ENCODE measurements around the gene CD47. TPM values are rescaled to one million over a fixed set of nuclear protein-coding genes. Genes with fewer than 3 reads are reported as not detected.

CD47 gene
- total and polyA plus RNA-seq, 9 donors = 24.1 to 148 (median 55.8) TPM

DNA sequence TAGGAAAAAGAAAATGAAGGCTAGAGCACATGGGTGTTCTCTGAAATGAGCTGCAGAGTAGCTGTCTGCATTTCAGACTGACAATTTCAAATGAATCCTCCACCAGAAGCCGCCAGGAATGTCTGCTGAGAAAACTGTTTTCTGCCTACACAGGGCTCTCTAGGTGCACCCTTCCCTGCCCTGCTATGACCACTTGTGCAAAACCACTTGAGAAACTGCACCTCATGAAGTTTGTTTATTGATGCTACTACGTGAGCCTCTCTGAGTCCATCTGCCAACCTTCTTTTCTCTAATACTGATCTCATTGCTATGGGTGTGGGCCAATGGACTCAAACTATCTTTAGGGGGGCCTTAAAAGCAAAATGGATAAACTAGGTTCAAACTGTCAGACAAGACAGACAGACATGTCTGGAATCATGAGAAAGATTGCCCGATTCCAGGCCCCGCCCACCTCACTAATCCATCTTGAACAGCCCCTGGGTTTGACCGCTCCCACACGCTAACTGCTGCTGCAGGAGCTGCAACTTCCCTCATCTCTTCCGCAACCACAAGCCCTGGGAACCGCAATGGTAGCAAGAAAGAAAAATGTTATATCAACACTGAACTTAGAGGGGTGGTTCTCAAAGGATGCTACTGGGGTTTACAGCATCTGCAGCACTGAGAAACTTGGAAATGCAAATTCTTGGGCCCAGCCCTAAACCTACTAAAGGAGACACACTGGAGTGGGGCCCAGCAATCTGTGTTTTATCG lies 9.0 kb upstream of the CD47 start:
- Histone ChIP-seq H3K4me1 (ENCODE audit: insufficient read depth) (no peaks in the 10 kb centered on the region), H3K9me3 (no peaks in the 10 kb centered on the region), H3K4me3 (no peak overlapping the region), H3K36me3 (no peaks in the 10 kb centered on the region), H3K27ac (no peak overlapping the region), H3K27me3 (no peaks in the 10 kb centered on the region)
- intact Hi-C loops (cut with DNase I) = no loop called here
- TF ChIP-seq EP300 (IDR thresholded peaks at IDR 0.05) = no peak
- no peak for TF ChIP-seq POLR2A (IDR thresholded peaks at IDR 0.05)
- TF ChIP-seq, protein P1, sequence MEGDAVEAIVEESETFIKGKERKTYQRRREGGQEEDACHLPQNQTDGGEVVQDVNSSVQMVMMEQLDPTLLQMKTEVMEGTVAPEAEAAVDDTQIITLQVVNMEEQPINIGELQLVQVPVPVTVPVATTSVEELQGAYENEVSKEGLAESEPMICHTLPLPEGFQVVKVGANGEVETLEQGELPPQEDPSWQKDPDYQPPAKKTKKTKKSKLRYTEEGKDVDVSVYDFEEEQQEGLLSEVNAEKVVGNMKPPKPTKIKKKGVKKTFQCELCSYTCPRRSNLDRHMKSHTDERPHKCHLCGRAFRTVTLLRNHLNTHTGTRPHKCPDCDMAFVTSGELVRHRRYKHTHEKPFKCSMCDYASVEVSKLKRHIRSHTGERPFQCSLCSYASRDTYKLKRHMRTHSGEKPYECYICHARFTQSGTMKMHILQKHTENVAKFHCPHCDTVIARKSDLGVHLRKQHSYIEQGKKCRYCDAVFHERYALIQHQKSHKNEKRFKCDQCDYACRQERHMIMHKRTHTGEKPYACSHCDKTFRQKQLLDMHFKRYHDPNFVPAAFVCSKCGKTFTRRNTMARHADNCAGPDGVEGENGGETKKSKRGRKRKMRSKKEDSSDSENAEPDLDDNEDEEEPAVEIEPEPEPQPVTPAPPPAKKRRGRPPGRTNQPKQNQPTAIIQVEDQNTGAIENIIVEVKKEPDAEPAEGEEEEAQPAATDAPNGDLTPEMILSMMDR (IDR thresholded peaks at IDR 0.05) = no peak
- DNase-seq = no peak
- 84 to 90% (median 89%) methylated on average over 9 of the region's 9 CpGs for WGBS, 3 donors

DNA sequence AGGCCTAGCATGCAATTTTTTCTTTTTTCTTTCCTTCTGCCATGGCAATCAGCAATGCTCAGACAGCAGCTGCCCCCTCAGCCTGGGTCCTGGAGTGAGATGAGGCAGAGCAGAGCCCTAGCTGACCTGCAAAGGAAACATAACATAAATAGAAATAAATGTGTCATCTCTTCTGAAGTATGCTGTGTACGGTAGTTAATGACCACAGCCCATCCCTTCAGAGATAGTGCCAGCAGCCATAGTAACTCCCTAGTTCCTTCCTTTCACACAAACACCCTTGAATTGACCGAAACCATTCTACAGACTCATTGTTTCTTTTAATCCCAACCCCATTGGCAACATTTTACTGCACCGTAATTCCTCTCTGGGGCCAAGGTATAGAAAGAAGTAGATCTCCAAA lies 8.4 kb upstream of the CD47 start:
- Histone ChIP-seq H3K4me1 (ENCODE audit: insufficient read depth) (no peaks in the 10 kb centered on the region), H3K36me3 (no peaks in the 10 kb centered on the region), H3K27ac (no peak overlapping the region), H3K27me3 (no peaks in the 10 kb centered on the region), H3K9me3 (no peaks in the 10 kb centered on the region), H3K4me3 (no peak overlapping the region)
- intact Hi-C loops (cut with DNase I) = no loop called here
- TF ChIP-seq, protein P1 (IDR thresholded peaks at IDR 0.05) = no peak
- TF ChIP-seq EP300 (IDR thresholded peaks at IDR 0.05) (no peak), POLR2A (IDR thresholded peaks at IDR 0.05) (no peak)
- WGBS, 3 donors = 64 to 67% (median 64%) methylated on average over 3 of the region's 3 CpGs
- DNase-seq = no peak

DNA sequence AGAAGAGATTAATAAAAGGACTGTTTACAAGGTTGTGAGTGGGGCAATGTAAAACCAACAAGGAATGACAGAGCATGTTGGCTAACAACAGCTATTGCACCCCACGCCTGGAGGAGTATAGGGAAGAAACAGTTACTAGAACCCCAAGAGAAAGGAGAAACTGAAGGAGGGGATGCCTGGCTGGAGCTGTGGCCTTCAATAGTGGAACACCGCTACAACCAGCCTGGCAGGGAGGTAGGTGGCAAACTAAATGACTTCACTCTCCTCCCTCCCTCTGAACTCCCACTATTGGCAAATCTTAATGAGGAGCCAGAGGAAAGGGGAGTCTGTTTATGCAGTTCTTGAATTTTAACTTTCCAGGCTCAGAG lies 7.2 kb upstream of the CD47 start:
- H3K4me1 ChIP-seq (ENCODE audit: insufficient read depth) = no peaks in the 10 kb centered on the region
- DNase-seq = no peak
- intact Hi-C loops (cut with DNase I) = no loop called here
- H3K9me3 ChIP-seq = no peaks in the 10 kb centered on the region
- H3K27me3 ChIP-seq = no peaks in the 10 kb centered on the region
- TF ChIP-seq, protein P1 (IDR thresholded peaks at IDR 0.05) = no peak
- TF ChIP-seq POLR2A (IDR thresholded peaks at IDR 0.05) (no peak), EP300 (IDR thresholded peaks at IDR 0.05) (no peak)
- H3K36me3 ChIP-seq = no peaks in the 10 kb centered on the region
- WGBS, 3 donors = 87 to 93% (median 90%) methylated on average over 2 of the region's 2 CpGs
- H3K27ac ChIP-seq = no peak overlapping the region
- H3K4me3 ChIP-seq = no peak overlapping the region

DNA sequence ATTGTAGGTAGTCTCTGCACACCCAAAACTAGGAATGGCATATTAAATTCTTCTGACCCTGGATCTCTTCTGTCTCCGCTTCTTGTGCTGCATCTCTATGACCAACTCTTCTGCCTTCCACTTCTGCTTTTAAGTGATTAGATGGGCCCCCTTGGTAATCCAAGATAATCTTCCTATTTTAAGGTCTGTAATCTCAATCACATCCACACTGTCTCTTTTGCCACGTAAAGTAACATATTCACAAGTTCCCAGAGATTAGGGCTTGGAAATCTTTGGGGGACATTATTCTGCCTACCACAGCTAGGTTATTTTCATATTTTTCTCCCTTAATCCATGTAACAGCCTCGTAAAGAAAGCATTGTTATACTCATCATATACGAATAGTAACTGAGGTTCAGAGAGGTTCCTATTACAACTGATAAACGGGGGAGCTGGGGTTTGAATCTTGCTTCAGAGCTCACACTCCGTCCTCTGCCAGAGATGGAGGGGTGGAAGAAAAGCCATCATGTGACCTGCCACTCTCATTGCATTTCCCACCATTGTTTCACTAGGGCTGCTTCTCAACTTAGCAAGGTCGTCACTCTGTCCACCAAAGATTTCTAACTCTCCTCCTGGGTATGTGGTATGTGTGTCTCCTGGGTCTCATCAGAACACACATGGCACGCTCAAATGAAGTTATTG lies 6.6 kb upstream of the CD47 start:
- no peak for DNase-seq
- no peak overlapping the region for H3K27ac ChIP-seq
- TF ChIP-seq, protein P1 (IDR thresholded peaks at IDR 0.05) = no peak
- TF ChIP-seq EP300 (IDR thresholded peaks at IDR 0.05) (no peak), POLR2A (IDR thresholded peaks at IDR 0.05) (no peak)
- no peaks in the 10 kb centered on the region for H3K9me3 ChIP-seq
- no peaks in the 10 kb centered on the region for H3K4me1 ChIP-seq (ENCODE audit: insufficient read depth)
- 92 to 93% (median 93%) methylated on average over 8 of the region's 8 CpGs for WGBS, 3 donors
- no peaks in the 10 kb centered on the region for H3K27me3 ChIP-seq
- intact Hi-C loops (cut with DNase I) = no loop called here
- no peak overlapping the region for H3K4me3 ChIP-seq
- H3K36me3 ChIP-seq = no peaks in the 10 kb centered on the region
